Naive B cell (primary cell): ENCODE measurements around the gene RNF213. TPM values are rescaled to one million over a fixed set of nuclear protein-coding genes. Genes with fewer than 3 reads are reported as not detected.

Source experiments
- ATAC-seq, 2 donors: fragments of 150-1000 bp; cut with Tn5 transposase; 2 replicates each; pipeline ENCODE4 v1.10.0; 2021; ENCODE audit warnings: low read depth in 2 of 2, mild to moderate bottlenecking in 2 of 2, moderate library complexity in 2 of 2
- DNase-seq: peaks from one replicate; pipeline ENCODE4 v3.0.0; 2022
- H3K27ac Mint-ChIP-seq, 6 donors: one replicate each; pipeline ENCODE4 v1.8.0; 2020 to 2022; ENCODE audit warnings: mild to moderate bottlenecking in 6 of 6, mixed read lengths in 6 of 6, moderate library complexity in 5 of 6, inconsistent platforms in 2 of 6
- H3K27me3 Mint-ChIP-seq, 3 donors: one replicate each; pipeline ENCODE4 v1.8.0; 2021 to 2022; ENCODE audit warnings: mixed read lengths in 3 of 3, mild to moderate bottlenecking in 1 of 3
- H3K36me3 Mint-ChIP-seq, 2 donors: one replicate each; pipeline ENCODE4 v1.8.0; 2020 to 2022; ENCODE audit warnings: mixed read lengths in 2 of 2, inconsistent platforms in 1 of 2, mild to moderate bottlenecking in 1 of 2
- H3K4me1 Mint-ChIP-seq, 3 donors: one replicate each; pipeline ENCODE4 v1.8.0; 2020 to 2022; ENCODE audit warnings: mixed read lengths in 3 of 3, inconsistent platforms in 1 of 3, mild to moderate bottlenecking in 1 of 3, moderate library complexity in 1 of 3
- H3K4me3 Mint-ChIP-seq, 8 donors: one replicate each; pipeline ENCODE4 v1.8.0; 2020 to 2022; ENCODE audit warnings: mild to moderate bottlenecking in 8 of 8, mixed read lengths in 8 of 8, moderate library complexity in 8 of 8, inconsistent platforms in 2 of 8
- H3K9me3 Mint-ChIP-seq, 7 donors: one replicate each; pipeline ENCODE4 v1.8.0; 2020 to 2022; ENCODE audit warnings: mixed read lengths in 7 of 7, mild to moderate bottlenecking in 5 of 7, inconsistent platforms in 2 of 7, moderate library complexity in 1 of 7
- polyA plus RNA-seq, 6 donors: library from polyadenylated mRNA; unstranded; fragments of 300-500 nt; fragmentation: Illumina TruSeq; gene quantifications; one replicate each; pipeline ENCODE4 v1.2.3, GENCODE V29; 2021; ENCODE audit warnings: low read depth in 6 of 6

The RNF213 gene
- polyA plus RNA-seq, 6 donors from 2014 or later = 9.2 to 34.7 (median 18.3) TPM

GRCh38 chr17:80337195-80337895, 76.7 kb downstream of the RNF213 start:
- DNase-seq = no peak
- Mint-ChIP-seq H3K36me3 (peaks cover 14 to 20% of the 10 kb centered on the region in 2 donors), H3K9me3 (no peaks in the 10 kb centered on the region), H3K4me1 (no peaks in the 10 kb centered on the region), H3K27ac (peak overlapping the region in 1 of 6 donors; percentile 76), H3K4me3 (no peak overlapping the region), H3K27me3 (no peaks in the 10 kb centered on the region)
- no peak for ATAC-seq

- H3K4me3 Mint-ChIP-seq = no peak overlapping the region
- no peak for DNase-seq
- H3K27ac Mint-ChIP-seq = peak overlapping the region in 2 of 6 donors; percentile 47 to 83
- no peaks in the 10 kb centered on the region for H3K4me1 Mint-ChIP-seq
- ATAC-seq = no peak
- H3K9me3 Mint-ChIP-seq = no peaks in the 10 kb centered on the region
- no peaks in the 10 kb centered on the region for H3K27me3 Mint-ChIP-seq
- peaks cover 20 to 29% of the 10 kb centered on the region in 2 donors for H3K36me3 Mint-ChIP-seq
Observed at GRCh38 chr17:80339118-80339517, 78.5 kb downstream of the RNF213 start.

DNA sequence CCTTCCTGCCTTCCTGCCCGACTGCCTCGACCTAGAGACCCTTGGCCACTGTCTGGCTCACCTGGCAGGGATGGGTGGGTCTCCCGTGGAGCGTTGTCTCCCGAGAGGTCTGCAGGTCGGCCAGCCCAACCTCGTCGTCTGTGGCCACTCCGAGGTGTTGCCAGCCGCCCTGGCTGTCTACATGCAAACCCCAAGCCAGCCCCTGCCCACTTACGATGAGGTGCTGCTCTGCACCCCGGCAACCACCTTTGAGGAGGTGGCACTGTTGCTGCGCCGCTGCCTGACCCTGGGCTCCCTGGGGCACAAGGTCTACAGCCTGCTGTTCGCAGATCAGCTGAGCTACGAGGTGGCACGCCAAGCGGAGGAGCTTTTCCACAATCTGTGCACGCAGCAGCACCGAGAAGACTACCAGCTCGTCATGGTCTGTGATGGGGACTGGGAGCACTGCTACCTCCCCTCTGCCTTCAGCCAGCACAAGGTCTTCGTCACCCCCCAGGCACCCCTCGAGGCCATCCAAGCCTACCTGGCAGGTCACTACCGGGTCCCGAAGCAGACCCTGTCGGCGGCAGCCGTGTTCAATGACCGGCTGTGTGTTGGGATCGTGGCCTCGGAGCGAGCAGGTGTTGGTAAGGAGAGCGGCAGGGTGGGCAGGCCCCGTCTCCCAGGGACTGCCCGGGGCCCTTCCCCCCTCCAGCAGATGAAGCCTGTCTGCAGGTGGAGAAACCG, 79.2 kb downstream of the RNF213 start:
- no peaks in the 10 kb centered on the region for H3K9me3 Mint-ChIP-seq

DNA sequence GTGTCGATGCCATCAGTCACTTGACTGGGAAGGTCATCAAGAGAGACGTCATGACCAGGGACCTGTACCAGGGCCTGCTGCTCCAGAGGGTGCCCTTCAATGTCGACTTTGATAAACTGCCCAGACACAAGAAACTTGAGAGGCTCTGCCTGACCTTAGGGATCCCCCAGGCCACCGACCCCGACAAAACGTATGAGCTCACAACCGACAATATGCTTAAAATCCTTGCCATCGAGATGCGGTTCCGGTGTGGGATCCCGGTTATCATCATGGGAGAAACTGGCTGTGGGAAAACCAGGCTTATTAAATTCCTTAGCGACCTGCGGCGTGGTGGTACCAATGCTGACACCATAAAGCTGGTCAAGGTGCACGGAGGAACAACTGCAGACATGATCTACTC, 84.7 kb downstream of the RNF213 start:
- Mint-ChIP-seq H3K4me1 (peaks cover 0 to 5% (median 0%) of the 10 kb centered on the region in 3 donors), H3K9me3 (no peaks in the 10 kb centered on the region), H3K36me3 (peaks cover 37% of the 10 kb centered on the region in 2 donors), H3K27ac (no peak overlapping the region), H3K27me3 (no peaks in the 10 kb centered on the region), H3K4me3 (no peak overlapping the region)
- DNase-seq = no peak
- ATAC-seq = no peak

More for the DNA sequence above, 79.2 kb downstream of the RNF213 start:
- H3K4me1 Mint-ChIP-seq = no peaks in the 10 kb centered on the region
- H3K36me3 Mint-ChIP-seq = peaks cover 28 to 29% of the 10 kb centered on the region in 2 donors
- ATAC-seq (no peak), DNase-seq (no peak)
- no peaks in the 10 kb centered on the region for H3K27me3 Mint-ChIP-seq
- no peak overlapping the region for H3K27ac Mint-ChIP-seq
- H3K4me3 Mint-ChIP-seq = no peak overlapping the region

DNA sequence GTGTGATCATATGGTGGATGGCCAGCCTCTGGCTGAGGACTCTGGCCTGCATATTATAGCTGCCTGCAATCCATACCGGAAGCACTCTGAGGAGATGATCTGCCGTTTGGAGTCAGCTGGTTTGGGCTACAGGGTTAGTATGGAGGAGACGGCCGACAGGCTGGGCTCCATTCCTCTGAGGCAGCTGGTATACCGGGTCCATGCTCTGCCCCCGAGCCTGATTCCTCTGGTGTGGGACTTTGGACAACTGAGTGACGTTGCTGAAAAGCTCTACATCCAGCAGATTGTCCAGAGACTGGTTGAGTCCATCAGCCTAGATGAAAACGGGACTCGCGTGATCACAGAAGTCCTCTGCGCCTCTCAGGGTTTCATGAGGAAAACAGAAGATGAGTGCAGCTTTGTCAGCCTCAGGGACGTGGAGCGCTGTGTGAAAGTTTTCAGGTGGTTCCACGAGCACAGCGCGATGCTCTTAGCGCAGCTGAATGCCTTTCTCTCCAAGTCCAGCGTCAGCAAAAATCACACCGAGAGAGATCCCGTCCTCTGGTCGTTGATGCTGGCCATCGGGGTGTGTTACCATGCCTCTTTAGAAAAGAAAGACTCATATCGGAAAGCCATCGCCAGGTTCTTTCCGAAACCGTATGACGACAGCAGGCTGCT, 85.3 kb downstream of the RNF213 start:
- Mint-ChIP-seq H3K9me3 (no peaks in the 10 kb centered on the region), H3K27ac (no peak overlapping the region), H3K36me3 (peaks cover 38 to 39% of the 10 kb centered on the region in 2 donors), H3K4me3 (no peak overlapping the region), H3K4me1 (peaks cover 0 to 5% (median 0%) of the 10 kb centered on the region in 3 donors), H3K27me3 (no peaks in the 10 kb centered on the region)
- ATAC-seq (no peak), DNase-seq (no peak)

DNA sequence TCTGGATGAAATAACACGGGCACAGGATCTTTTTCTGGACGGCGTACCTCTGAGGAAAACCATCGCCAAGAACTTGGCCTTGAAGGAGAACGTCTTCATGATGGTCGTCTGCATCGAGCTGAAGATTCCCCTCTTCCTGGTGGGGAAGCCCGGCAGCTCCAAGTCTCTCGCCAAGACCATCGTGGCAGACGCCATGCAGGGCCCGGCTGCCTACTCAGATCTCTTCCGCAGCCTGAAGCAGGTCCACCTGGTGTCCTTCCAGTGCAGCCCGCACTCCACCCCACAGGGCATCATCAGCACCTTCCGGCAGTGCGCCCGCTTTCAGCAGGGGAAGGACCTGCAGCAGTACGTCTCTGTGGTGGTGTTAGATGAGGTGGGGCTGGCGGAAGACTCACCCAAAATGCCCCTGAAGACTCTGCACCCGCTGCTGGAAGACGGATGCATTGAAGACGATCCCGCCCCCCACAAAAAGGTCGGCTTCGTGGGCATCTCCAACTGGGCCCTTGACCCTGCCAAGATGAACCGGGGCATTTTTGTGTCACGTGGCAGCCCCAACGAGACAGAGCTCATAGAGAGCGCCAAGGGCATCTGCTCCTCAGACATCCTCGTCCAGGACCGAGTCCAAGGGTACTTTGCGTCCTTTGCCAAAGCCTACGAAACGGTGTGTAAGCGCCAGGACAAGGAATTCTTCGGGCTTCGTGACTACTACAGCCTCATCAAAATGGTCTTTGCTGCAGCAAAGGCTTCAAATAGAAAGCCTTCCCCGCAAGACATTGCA, 86.0 kb downstream of the RNF213 start:
- Mint-ChIP-seq H3K27ac (no peak overlapping the region), H3K4me3 (no peak overlapping the region), H3K36me3 (peaks cover 38 to 42% of the 10 kb centered on the region in 2 donors), H3K27me3 (no peaks in the 10 kb centered on the region), H3K9me3 (no peaks in the 10 kb centered on the region), H3K4me1 (peaks cover 0 to 5% (median 0%) of the 10 kb centered on the region in 3 donors)
- ATAC-seq = no peak
- no peak for DNase-seq

- Mint-ChIP-seq H3K36me3 (peaks cover 38 to 42% of the 10 kb centered on the region in 2 donors), H3K27me3 (no peaks in the 10 kb centered on the region), H3K4me1 (peaks cover 0 to 5% (median 0%) of the 10 kb centered on the region in 3 donors), H3K27ac (peak overlapping the region in 1 of 6 donors; percentile 28), H3K9me3 (no peaks in the 10 kb centered on the region), H3K4me3 (no peak overlapping the region)
- ATAC-seq (no peak), DNase-seq (no peak)
Observed at GRCh38 chr17:80347536-80347935, 86.9 kb downstream of the RNF213 start.

- H3K27me3 Mint-ChIP-seq = no peaks in the 10 kb centered on the region
- H3K27ac Mint-ChIP-seq = peak overlapping the region in 1 of 6 donors; percentile 24
- H3K4me1 Mint-ChIP-seq = peaks cover 0 to 5% (median 0%) of the 10 kb centered on the region in 3 donors
- H3K9me3 Mint-ChIP-seq = no peaks in the 10 kb centered on the region
- no peak for DNase-seq
- H3K4me3 Mint-ChIP-seq = no peak overlapping the region
- peaks cover 38 to 42% of the 10 kb centered on the region in 2 donors for H3K36me3 Mint-ChIP-seq
- no peak for ATAC-seq
Observed at GRCh38 chr17:80347948-80348351, 87.3 kb downstream of the RNF213 start.

DNA sequence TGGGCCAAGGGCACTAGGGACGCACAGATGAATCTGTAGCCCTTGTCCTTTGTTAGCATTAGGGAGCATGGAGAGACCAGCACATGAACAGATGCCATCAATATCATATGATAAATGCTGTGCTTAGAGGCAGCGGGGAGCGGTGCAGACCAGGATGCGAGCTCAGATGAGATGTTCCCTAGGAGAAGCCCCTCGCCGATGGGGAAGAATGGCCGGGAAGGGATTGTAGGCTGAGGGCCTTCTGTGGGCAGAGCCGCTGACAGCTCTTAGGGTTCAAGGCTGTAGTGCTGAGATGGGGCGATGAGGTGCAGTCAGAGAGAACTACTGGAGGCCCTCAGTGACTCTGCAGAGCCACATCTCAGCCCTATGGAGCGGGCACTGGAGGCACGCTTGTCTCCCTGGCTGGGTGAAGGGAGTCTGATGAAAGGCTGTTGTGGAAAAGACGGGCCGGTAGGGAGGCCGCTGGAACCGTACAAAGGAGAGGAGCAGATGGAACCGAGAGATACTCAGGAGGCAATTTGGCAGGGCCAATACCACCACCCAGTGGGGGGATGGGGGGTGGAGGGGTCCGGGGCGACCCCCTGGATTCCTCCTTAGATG, 88.0 kb downstream of the RNF213 start:
- ATAC-seq (no peak), DNase-seq (no peak)
- Mint-ChIP-seq H3K27ac (peak overlapping the region in 3 of 6 donors; percentile 56 to 75 (median 62)), H3K36me3 (peaks cover 37 to 38% of the 10 kb centered on the region in 2 donors), H3K9me3 (no peaks in the 10 kb centered on the region), H3K27me3 (no peaks in the 10 kb centered on the region), H3K4me1 (peaks cover 0 to 5% (median 0%) of the 10 kb centered on the region in 3 donors), H3K4me3 (no peak overlapping the region)

- ATAC-seq = no peak
- H3K27me3 Mint-ChIP-seq = no peaks in the 10 kb centered on the region
Observed at GRCh38 chr17:80349151-80349651, 88.5 kb downstream of the RNF213 start.

GRCh38 chr17:80349751-80350150, 89.1 kb downstream of the RNF213 start:
- DNase-seq (no peak), ATAC-seq (no peak)
- H3K9me3 Mint-ChIP-seq = no peaks in the 10 kb centered on the region
- no peaks in the 10 kb centered on the region for H3K27me3 Mint-ChIP-seq
- H3K36me3 Mint-ChIP-seq = peaks cover 27 to 37% of the 10 kb centered on the region in 2 donors
- H3K4me1 Mint-ChIP-seq = peaks cover 0 to 5% (median 0%) of the 10 kb centered on the region in 3 donors
- H3K27ac Mint-ChIP-seq = no peak overlapping the region
- no peak overlapping the region for H3K4me3 Mint-ChIP-seq

More at GRCh38 chr17:80349151-80349651, 88.5 kb downstream of the RNF213 start:
- Mint-ChIP-seq H3K4me1 (peaks cover 0 to 5% (median 0%) of the 10 kb centered on the region in 3 donors), H3K4me3 (peak overlapping the region in 1 of 8 donors; percentile 13), H3K9me3 (no peaks in the 10 kb centered on the region), H3K27ac (no peak overlapping the region), H3K36me3 (peaks cover 32 to 37% of the 10 kb centered on the region in 2 donors)
- no peak for DNase-seq

DNA sequence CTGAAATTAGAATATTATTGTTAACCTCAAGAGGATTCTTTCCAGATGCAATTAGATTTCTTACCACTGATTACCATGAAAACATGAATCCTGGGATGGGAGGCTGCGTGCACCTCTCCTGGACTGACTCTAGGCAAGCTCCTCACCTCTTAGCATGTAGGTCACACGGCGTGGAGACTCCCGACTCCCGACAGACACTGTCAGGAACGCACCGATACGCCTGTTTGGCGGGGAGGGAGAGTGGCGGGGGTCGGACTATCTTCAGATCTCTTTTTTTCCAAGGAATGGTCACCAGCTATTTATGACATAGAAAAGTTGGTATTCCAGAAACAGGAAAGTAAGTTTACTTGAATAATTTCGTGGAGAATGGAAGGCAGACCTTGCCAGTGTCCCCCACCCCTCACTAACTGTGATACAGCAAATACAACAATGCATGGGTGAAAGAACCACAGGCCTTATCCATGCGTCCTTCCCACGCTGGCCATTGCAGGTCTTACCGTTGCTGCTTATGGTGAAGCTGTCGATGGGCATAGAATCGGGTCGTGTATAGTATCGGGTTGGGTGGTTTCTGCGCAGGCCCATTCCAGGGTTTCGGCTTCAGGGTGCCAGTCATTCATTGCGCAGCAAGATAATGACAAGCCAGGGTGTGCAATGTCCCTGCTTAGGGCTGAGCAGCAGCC, 91.7 kb downstream of the RNF213 start:
- Mint-ChIP-seq H3K4me1 (peaks cover 0 to 8% (median 0%) of the 10 kb centered on the region in 3 donors), H3K36me3 (peaks cover 17 to 39% of the 10 kb centered on the region in 2 donors), H3K27me3 (no peaks in the 10 kb centered on the region), H3K9me3 (no peaks in the 10 kb centered on the region), H3K4me3 (no peak overlapping the region), H3K27ac (no peak overlapping the region)
- ATAC-seq = no peak
- DNase-seq = no peak
